Prostate gland (tissue), 2 donors: ENCODE results near the gene XPR1.

ENCODE experiments used
- CTCF ChIP-seq, 4 experiments: fragments of 200-600 bp in 2 of 4; fragments of 450-650 bp in 2 of 4; sonication (generic) in 2 of 4; IDR thresholded peaks; 1 replicate in 3 of 4; 2 replicates in 1 of 4; pipeline ENCODE4 v1.5.1; 2016 to 2019; ENCODE audit warnings: antibody characterized with exemption in 4 of 4, mild to moderate bottlenecking in 2 of 4, moderate library complexity in 2 of 4
- POLR2A ChIP-seq: fragments of 450-650 bp; IDR thresholded peaks from one replicate; pipeline ENCODE4 v1.6.1; 2016; ENCODE audit warnings: antibody characterized with exemption, mild to moderate bottlenecking

- TF ChIP-seq CTCF (IDR thresholded peaks at IDR 0.05) = no peak
- TF ChIP-seq POLR2A = no peak
These were observed 267.4 kb downstream of the XPR1 start for GRCh38 chr1:180899262-180899661.
